Effector memory CD4-positive, alpha-beta T cell (primary cell): ENCODE measurements around the gene ZNHIT3.
"Not testable (repeated sequence)": the region's sequence is repeated elsewhere in the genome, so short reads cannot be mapped to it uniquely, and the experiment has no call there.

ENCODE experiments used
- DNase-seq, 3 donors: peaks; one replicate each; pipeline ENCODE4 v3.0.0-alpha.2; 2020
- H3K27ac ChIP-seq: 2 replicates; pipeline ENCODE4 v1.7.0; 2013; ENCODE audit warnings: mild to moderate bottlenecking, low read length, moderate library complexity; ENCODE audit not compliant: insufficient read depth, poor library complexity, severe bottlenecking
- H3K27me3 ChIP-seq: replicated peaks from 2 replicates; pipeline ENCODE4 v1.7.0; 2013; ENCODE audit warnings: mild to moderate bottlenecking, low read length; ENCODE audit not compliant: insufficient read depth, control insufficient read depth, poor library complexity, severe bottlenecking
- H3K36me3 ChIP-seq: 2 replicates; pipeline ENCODE4 v1.7.0; 2013; ENCODE audit warnings: mild to moderate bottlenecking, low read length, moderate library complexity; ENCODE audit not compliant: control insufficient read depth, insufficient read depth
- H3K4me1 ChIP-seq: 2 replicates; pipeline ENCODE4 v1.7.0; 2013; ENCODE audit warnings: low read length, mild to moderate bottlenecking; ENCODE audit not compliant: control insufficient read depth, insufficient read depth, poor library complexity, severe bottlenecking
- H3K4me3 ChIP-seq: 2 replicates; pipeline ENCODE4 v1.7.0; 2013; ENCODE audit warnings: low read length, low read depth, mild to moderate bottlenecking; ENCODE audit not compliant: insufficient read depth, poor library complexity, severe bottlenecking
- H3K9me3 ChIP-seq: 2 replicates; pipeline ENCODE4 v1.7.0; 2013; ENCODE audit warnings: mild to moderate bottlenecking, low read length, moderate library complexity; ENCODE audit not compliant: control insufficient read depth
- total RNA-seq, 3 donors: gene quantifications; one replicate each; lab custom pipeline; 2026; lab: John Stamatoyannopoulos, UW

ZNHIT3 gene
- total RNA-seq = 23.9 to 38.7 (median 25.0) reads per million in 3 donors

GRCh38 chr17:36486204-36487194 is at the start of gene ZNHIT3:
TSS of gene ZNHIT3 (plus strand) at chr17:36486681. CDS start at chr17:36486700, 19 bp downstream.
- peak within 1 kb of the TSS; percentile 84 for H3K27ac ChIP-seq
- no peaks in the 10 kb centered on the region for H3K9me3 ChIP-seq
- peaks cover under 1% of the 10 kb centered on the region for H3K36me3 ChIP-seq
- DNase-seq = peak; percentile 79 to 87 (median 84)
- peaks cover 26% of the 10 kb centered on the region for H3K4me1 ChIP-seq
- peak within 1 kb of the TSS; percentile 90 for H3K4me3 ChIP-seq
- peaks cover 2% of the 10 kb centered on the region for H3K27me3 ChIP-seq

DNA sequence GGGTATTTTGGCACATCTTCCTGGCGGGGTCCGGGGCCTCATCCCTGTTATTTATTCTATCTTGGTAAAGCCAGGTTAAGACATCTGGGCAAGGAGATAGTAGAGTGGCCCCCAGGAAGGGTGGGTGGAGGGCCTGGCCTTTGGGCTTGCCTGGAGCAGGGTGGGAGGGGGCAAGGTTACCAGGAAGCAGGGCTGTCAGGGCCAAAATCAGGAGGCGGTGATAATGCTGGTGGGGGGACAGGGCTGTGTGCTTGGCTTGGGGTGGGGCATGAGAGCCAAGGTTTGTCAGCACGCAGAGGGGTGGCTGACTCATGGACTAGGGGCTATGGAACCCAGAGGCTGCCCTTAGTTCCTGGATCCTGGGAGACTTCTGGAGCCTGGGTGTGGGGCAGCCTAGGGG is 44.7 kb upstream of the ZNHIT3 start:
- H3K9me3 ChIP-seq, H3K36me3 ChIP-seq, H3K27me3 ChIP-seq, H3K27ac ChIP-seq, DNase-seq, H3K4me1 ChIP-seq, H3K4me3 ChIP-seq: not testable (repeated sequence)

DNA sequence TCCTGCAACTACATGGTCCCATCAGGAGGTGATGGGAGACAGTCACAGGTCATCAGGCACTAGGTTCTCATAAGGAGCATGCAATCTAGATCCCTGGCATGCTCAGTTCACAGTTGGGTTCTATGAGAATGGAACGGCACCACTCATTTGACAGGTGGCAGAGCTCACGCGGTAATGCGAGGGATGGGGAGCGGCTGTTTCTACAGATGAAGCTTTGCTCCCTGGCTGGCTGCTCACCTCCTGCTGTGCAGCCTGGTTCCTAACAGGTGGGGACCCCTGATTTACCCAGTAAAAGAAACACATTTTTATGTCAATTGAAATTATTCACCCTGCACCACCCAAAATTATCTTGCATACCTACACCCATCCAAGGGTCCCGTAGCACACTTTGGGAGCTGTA is 42.7 kb upstream of the ZNHIT3 start:
- Histone ChIP-seq H3K27ac (no peak overlapping the region), H3K27me3 (no peaks in the 10 kb centered on the region), H3K4me3 (no peak overlapping the region), H3K36me3 (no peaks in the 10 kb centered on the region), H3K9me3 (no peaks in the 10 kb centered on the region), H3K4me1 (no peaks in the 10 kb centered on the region)
- DNase-seq = no peak

DNA sequence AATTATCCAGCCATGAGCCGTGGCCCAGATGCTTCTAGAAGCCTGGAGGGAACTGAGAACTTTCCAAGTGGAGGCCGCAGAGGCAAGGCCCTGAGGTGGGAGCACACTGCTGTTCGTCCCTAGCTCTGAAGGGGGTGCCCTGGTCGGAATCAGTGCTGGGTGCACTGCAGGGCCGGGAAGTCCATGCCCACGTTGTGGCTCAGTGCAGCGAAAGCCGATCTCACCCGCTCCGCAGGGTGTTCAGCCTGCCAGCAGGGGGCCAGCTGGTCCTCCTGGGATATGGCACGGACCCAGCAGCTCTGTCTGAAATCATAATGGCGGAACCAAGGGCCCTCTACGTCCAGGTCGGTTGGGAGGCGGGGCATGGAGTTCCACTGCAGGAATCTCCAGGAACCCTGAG is 36.5 kb upstream of the ZNHIT3 start:
- not testable (repeated sequence) for DNase-seq, H3K36me3 ChIP-seq, H3K27me3 ChIP-seq

GRCh38 chr17:36452888-36453287 is 33.6 kb upstream of the ZNHIT3 start:
- H3K27ac ChIP-seq, H3K4me1 ChIP-seq, H3K27me3 ChIP-seq, H3K36me3 ChIP-seq, H3K4me3 ChIP-seq, DNase-seq, H3K9me3 ChIP-seq: not testable (repeated sequence)

More for the DNA sequence above, 36.5 kb upstream of the ZNHIT3 start:
- H3K4me1 ChIP-seq, H3K9me3 ChIP-seq, H3K4me3 ChIP-seq, H3K27ac ChIP-seq: not testable (repeated sequence)

GRCh38 chr17:36457701-36458100 is 28.8 kb upstream of the ZNHIT3 start:
- H3K9me3 ChIP-seq, H3K4me1 ChIP-seq, H3K27ac ChIP-seq, H3K36me3 ChIP-seq, H3K4me3 ChIP-seq, DNase-seq, H3K27me3 ChIP-seq: not testable (repeated sequence)

DNA sequence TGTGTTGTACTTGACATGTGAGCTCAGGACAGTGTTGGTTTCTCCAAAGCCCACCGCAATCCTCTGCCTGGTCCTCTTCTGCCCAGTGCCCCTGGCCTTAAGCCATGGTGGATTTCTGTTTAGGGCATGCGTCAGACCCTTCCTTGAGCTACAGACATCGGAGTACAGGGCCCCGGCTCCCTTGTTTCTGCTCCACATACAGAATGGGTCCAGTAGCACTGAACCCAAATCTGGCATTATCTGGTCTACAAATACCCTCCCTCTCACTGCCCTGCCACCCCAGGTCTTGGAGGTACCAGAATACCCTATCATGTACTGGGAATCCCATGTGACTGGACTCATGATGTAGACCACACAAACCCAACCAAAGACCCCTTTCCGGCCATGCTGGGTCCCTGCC is 27.4 kb upstream of the ZNHIT3 start:
- Histone ChIP-seq H3K36me3 (no peaks in the 10 kb centered on the region), H3K27me3 (peaks cover 5% of the 10 kb centered on the region), H3K9me3 (no peaks in the 10 kb centered on the region), H3K4me3 (no peak overlapping the region), H3K4me1 (no peaks in the 10 kb centered on the region), H3K27ac (no peak overlapping the region)
- DNase-seq = no peak

- H3K27me3 ChIP-seq = peaks cover 5% of the 10 kb centered on the region
- no peak for DNase-seq
- no peaks in the 10 kb centered on the region for H3K9me3 ChIP-seq
- H3K27ac ChIP-seq = no peak overlapping the region
- H3K4me1 ChIP-seq = no peaks in the 10 kb centered on the region
- no peak overlapping the region for H3K4me3 ChIP-seq
- H3K36me3 ChIP-seq = no peaks in the 10 kb centered on the region
These were observed 26.9 kb upstream of the ZNHIT3 start for GRCh38 chr17:36459601-36460000.

DNA sequence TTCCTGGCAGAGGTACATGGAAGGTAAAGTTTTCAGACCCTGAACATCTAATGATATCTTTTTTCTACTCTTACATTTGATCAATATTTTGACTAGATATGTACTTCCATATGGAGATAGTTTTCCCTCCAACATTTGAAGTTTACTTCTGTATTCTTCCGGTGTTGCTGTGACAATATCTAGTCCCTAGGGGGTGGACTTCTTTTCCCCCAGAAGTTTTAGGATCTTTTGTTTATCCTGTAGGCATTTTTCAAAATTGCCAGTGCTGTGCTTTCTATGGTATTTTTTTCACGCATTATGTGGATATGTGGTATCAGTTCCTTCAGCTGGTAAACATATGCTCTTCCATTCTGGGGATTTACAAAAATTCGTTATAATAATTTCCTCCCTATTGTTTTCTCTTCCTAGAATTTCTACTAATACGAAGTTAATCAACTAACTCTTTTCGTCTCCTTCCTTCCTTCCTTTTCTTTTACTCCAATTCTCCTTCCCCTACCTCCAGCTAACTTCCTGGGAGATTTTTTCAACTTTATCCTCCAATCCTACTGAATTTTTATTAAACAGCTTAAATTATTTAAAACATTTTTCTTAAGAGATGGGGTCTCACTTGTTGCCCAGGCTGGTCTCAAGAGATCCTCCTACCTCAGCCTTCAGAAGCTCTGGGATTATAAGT is 26.1 kb upstream of the ZNHIT3 start:
- no peaks in the 10 kb centered on the region for H3K4me1 ChIP-seq
- no peaks in the 10 kb centered on the region for H3K36me3 ChIP-seq
- H3K27ac ChIP-seq = no peak overlapping the region
- H3K27me3 ChIP-seq = peaks cover 8% of the 10 kb centered on the region
- DNase-seq = no peak
- no peak overlapping the region for H3K4me3 ChIP-seq
- H3K9me3 ChIP-seq = no peaks in the 10 kb centered on the region
